ENCODE data around the gene PPP2R2D.

GRCh38 chr10:131882151-131882550 lies 18.7 kb upstream of the PPP2R2D start:
- TF ChIP-seq PATZ1 (CRISPR knock-in tag; IDR thresholded peaks at IDR 0.05; ENCODE audit: borderline replicate concordance), result no peak
- TF ChIP-seq BACH2 (CRISPR knock-in tag; IDR thresholded peaks at IDR 0.05; ENCODE audit: borderline replicate concordance), result no peak
- TF ChIP-seq ZFP3 (CRISPR knock-in tag; IDR thresholded peaks at IDR 0.05), result no peak
- no peak for TF ChIP-seq ZNF70 (CRISPR knock-in tag; IDR thresholded peaks at IDR 0.05)

All from SK-N-SH treated with all-trans-retinoic acid at 6 μM for 48 hours (cell line).